GM18861 (cell line): Measurements from ENCODE around the gene DOK6.
"Not testable (repeated sequence)": the region's sequence is repeated elsewhere in the genome, so short reads cannot be mapped to it uniquely, and the experiment has no call there.

Experiments
- ATAC-seq: cut with Tn5 transposase; IDR thresholded peaks from one replicate; pipeline ENCODE4 v1.9.1; 2021; ENCODE audit not compliant: unreplicated experiment

DOK6 gene

DNA sequence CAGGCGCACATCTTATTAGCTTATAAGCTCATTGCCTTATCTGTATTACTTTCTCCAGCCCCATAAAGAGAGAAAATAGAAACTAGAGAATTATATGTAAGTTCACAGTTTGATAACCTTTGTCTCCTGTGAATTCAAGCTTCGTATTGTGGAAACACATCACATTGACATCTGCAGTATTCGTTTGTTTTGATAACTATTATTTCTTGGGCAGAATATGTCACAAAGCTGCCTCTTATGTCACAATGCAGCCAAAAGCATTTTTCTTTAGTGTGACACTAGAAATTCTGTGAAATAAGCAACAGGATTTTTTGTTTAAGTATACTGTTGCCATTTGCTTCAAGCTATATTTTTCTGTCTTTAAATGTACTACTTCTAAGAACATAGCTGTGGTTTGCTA, 221.5 kb downstream of the DOK6 start:
- ATAC-seq = no peak

DNA sequence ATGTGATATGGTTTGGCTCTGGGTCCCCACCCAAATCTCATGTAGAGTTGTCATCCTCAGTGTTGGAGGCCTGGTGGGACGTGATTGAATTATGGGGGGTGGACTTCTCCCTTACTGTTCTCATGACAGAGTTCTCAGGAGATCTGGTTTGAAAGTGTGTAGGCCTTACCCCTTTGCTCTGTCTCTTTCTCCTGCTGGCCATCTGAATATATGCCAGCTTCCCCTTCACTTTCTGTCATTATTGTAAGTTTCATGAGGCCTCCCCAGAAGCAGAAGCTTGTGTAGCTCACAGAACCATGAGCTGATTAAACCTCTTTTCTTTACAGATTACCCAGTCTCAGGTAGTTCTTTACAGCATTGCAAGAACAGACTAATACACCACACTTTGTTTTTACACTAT, 222.3 kb downstream of the DOK6 start:
- no peak for ATAC-seq

DNA sequence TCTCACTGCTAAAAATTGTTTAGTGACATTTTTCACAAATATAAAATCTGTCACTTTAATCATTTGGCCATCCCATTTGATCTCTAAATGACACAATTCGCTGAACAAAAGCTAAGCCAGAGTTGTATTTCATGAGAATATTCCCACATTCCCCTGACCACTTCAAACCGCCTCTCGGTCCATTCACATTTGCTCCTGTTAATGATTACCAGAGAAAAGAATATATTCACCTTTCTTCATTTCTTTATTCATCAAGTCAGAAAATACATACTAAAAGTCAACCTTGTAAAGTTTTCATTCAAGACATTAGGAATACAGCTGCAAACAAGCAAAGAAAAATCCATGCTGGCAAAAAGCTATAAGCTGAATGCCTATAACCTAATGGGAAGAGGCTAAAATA, 225.5 kb downstream of the DOK6 start:
- no peak for ATAC-seq

DNA sequence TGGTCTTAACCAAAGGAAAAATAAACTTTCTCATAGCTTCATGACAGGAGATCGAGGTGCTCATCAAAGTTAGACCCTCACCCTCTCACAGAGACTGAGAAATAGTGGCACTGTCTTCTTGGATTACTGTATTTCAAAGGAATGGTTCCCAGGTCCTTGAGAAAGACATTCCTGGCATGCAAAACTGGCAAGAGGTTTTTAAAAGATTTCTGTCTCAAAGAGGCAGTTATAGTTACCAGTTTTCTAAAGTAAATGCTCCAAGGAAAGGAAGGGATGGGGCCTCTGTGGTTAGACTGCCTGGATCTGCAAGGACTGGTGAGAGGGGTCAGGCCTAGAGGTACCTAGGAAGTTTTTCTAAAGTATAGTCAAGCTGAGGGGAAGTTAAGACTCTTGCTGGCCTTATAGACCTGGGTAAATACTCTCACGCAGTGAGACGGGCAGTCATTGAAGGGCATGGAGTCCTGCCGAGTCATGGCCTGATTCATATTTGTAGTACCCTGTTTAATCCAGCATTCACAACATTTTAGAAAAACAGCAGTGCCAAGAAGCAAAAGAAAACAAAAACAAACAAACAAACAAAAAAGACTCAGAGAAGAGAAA, 226.1 kb downstream of the DOK6 start:
- no peak for ATAC-seq

DNA sequence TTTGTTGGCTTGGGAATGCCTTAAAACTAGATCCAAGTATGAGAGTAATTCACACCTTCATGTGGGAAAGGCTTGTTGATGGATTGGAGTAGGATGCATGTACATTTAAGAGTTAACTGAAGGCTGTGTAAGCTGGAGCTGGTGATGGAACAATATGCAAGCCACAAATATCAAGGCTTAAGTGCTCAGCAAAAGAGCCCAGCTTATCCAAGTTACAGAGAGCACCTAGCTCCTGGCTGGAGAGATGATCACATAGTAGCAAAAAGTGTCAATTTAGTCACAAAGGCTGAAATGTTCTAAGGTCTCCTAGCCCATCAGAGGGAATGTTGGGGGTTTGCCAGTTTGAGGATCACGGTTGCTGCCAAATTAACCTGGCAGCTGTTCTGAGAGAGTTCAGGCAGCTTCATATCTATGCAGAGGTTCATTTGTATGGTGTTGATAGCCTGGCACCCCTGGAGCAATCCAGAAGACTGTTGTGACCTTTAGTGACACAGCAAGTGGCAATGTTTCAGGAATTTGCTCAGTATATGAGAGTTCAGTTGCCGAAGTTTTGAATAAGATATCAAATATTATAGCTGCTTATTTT, 228.2 kb downstream of the DOK6 start:
- ATAC-seq = no peak

DNA sequence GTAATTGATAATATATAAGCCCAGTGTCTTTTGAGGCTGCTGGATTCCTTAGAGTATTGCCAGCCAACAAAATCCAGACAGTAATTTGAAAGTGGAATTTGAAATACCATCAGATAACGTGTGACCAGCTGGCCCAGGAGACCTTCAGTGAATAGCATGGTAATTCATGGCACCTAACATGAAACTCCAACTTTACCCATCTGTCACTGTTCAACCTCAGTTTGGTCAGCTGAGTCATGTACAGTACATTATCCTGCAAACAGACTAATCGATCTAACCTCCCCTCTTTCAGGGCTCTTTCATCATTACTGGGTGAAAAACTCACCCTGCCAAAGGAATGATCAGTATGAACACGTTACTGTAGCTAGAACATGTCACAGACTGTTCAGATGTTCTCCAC, 230.6 kb downstream of the DOK6 start:
- no peak for ATAC-seq

DNA sequence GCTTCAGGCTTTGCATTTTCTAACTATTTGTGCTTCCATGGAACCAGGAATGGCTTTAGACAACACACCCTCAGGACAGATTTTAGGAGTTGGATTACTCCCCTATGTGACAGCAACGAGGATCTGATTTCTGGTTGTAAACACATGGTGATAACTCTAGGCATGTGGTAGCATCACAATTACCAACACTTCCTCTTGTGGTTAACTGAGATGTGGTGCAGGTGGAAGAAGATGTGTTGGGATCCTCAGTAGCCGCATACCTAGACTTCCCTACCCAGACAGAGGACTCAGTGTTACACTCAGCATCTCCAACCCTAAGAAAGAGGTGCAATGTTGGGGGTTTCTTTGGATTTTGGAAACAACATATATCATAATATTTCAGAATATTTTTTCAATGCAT, 234.8 kb downstream of the DOK6 start:
- ATAC-seq = no peak

DNA sequence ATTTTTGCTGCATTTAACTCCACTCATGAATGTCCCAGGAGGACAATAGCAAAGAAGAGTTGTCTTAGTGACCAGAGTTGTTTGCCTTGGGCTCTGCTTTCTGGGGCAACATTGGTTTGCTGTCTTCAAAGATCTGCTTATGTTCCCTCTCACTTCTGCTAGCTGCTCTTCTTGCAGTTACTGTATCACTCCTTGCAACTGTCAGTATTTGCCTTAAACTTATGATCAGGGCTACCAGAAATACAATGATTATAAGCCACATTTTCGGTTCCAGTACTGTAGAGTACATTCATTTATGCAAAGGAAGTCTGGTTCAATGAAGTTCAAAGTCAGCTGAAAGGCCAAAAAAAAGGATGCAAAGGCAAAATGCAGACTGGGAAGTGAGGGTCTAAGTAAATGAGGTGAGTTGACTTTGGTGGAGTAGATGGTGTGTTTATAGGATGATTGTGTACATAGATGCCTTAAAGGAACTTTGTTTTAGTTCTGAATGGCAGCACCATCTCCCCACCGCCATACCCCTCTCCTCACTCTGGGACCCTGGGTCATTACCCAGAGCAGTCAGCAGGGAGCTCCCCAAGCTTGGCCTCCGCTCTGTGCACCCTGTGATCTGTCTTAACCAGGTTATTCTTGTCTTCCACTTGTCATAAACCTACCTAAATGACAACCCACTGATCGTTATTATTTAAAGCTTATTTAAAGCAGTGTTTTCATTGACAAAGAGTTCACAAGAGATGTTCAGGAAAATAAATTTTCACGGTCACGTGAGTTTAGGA, 236.0 kb downstream of the DOK6 start:
- peak; percentile 77 for ATAC-seq

DNA sequence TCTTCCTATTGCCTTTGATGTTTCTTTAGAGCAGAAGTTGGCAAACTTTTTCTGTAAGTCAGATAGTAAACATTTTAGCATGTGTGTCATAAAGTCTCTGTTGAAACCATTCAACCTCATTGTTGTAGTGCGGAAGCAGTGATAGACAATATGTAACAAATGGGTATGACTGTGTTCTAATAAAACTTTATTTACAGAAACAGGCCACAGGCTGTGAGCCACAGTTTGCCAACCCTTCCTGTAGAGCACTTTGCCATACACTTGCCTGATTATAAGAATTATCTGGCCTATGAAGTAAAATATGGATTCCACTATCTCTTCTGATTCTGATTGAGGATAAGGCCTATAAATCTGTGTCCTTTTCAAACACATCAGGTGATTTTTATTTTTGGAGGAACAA, 237.4 kb downstream of the DOK6 start:
- ATAC-seq = no peak

DNA sequence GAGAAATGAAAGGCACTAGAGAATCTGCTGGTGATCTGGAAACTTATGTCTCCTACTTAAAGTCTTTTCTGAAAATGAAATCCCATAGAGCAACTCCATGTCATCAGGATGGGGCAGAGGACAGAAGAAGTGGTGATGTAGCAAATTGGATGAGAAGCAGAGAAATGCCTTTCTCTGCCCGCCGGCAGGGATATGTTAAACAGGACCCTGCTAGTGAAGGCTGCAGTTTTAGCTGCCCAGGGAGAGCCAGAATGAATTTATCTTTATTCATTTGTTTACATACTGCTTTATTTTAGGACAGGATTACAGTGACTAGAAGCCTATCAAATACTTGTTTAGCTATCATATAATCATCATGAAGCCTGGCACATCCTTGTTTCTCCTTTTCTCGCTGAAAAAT, 247.0 kb downstream of the DOK6 start:
- no peak for ATAC-seq

DNA sequence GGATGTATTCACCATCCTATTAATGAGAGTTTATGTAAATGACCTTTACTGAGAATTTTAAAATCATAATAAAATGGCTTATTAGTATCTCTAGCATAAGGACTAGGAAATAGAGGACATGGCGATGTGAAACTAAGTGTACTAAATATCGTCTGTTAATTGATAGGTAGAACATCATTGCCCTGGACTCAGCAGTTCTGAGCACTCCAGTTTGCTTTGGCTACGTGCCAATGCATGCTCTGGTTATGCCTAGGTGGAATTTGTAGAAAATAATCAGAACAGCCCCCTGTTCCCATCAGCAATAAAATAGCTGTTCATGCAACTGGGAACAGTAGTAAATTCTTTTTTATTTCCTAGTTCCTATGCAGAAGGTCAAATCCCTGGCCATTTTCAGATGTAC, 247.8 kb downstream of the DOK6 start:
- ATAC-seq = no peak

DNA sequence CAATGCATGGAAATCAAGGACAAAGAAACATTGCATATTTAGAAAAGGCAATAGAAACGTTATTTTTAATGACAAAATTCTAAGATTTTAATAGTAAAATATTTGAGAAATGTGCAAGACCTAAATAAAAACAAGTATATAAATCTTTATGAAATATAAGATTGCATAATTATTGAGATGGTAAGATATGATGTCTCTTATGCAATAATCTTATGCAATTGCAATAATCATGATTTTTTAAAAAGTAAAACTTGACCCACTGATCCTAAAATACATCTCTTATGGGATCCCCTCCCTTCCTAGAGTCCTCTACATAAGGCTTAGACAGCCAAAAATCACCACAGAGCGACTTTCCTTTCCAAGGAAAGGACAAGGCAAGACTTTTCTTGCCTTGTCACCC, 249.0 kb downstream of the DOK6 start:
- no peak for ATAC-seq

DNA sequence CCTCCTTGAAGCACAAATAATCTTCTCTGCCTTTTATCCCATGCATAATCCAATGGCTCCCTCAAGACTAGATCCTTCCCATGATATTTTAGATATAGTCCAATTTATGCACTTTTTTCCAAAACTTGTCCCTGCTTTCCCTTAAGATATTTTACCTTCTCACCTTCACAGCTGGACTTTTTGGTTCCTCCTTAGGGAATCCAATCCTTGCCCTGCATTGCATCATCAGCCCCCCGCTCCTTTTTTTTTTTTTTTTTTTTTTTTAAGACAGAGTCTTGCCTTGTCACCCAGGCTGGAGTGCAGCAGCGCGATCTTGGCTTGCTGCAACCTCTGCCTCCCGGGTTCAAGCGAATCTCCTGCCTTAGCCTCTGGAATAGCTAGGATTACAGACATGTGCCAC, 250.6 kb downstream of the DOK6 start:
- no peak for ATAC-seq

DNA sequence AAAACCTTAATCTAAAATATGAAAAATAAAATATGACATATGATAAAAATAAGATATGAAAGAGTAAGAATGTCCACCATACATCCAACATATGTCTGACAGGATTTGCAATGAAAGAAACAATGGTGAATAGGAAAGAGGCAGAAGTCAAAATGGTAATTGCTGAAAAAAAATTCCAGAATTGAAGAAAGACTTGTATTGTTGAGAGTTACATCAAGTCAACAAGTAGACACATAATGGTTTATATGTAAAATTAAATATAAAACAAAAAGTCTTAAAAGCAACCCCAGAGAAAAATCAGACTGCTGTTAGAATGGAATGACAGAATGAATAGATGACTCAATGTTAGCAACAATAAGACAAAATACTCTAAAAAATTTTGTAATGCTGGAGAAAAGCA, 255.1 kb downstream of the DOK6 start:
- no peak for ATAC-seq

DNA sequence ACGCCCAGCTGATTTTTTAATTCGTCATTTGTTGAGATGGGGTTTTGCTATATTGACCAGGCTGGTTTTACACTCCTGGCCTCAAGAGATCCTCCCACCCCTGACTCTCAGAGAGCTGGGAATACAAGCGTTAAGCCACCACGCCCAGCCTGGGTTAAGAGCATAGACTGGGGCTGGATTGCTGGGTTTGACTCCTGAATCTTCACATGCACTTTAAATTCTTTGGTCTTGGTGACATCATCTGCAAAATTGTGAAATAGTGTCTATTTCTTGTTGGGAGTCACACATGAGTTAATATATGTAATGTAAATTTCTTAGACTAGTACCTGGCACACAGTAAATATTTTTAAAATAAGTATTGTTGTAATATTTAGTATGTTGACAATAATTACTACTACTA, 257.4 kb downstream of the DOK6 start:
- ATAC-seq = no peak

DNA sequence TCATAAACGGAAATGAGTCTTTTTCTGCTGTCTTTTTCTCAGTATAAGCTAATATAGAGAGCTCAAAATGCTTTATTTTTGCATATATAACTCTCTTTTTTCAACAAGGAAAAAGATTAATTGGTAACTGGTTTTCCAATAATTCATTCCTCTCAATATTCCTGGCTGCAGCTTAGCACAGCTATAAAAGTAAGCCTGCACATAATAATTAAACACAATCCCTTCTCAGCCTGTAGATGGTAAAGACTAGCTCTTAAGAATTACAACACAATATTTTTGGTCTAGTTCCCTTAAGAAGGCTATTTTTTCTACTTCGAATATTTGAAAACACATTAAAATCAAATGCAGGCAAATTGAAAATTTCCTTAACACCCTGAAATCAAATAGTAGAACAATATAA, 258.0 kb downstream of the DOK6 start:
- ATAC-seq = no peak

DNA sequence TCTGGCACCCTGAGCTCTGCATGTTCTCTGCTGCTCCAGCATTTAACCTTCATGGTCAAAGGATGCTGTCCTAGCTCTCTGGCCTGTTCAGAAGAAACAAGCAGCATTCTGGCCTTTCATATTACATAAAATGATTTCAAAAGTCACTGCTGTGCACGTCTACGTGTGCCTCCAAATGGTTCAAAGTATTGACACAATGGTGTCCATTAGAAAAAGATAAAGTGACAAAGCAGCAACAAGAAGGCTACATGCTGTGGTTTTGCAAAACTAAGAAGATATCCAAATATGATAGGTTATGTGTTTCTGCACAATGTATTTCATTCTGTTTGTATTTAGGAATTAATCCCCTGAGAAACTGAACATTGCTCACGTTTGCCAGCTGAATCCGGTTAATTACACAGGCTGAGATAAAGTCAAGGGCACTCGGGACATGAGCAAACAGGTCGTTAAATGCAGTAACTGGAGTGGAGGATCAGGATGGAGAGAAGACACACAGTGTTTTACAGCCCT, 258.5 kb downstream of the DOK6 start:
- no peak for ATAC-seq

DNA sequence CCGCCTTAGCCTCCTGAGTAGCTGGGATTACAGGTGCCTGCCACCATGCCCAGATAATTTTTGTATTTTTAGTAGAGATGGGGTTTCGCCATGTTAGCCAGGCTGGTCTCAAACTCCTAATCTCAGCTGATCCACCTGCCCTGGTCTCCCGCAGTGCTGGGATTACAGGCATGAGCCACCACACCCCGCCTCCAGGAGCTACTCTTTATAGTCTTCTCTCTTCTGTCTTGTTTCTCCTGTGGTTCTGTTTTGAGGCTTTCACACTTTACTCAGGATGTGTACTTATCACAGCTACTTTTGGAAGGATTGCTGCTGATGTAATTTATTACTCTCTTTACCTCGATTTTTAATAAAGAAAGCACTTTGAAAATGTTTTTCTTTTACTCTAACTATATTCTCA, 261.4 kb downstream of the DOK6 start:
- not testable (repeated sequence) for ATAC-seq

DNA sequence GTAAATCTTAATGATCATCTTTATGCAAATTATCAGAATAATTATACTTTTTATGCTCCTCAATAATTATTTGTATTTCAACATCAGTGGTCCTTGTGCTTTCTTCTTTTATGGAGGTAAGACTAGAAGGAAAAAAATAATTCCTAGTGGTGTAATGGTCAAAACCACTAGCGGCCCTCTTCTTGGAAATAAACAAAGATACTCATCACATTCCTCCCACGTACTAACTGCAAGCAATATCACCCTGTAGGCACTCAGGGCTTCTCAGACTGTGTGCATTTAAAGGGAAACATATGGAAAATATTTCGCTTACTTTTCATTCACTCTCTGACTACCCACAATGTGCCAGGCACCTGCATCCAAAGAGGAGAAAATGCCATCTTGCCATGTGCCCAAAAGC, 263.7 kb downstream of the DOK6 start:
- ATAC-seq = no peak

DNA sequence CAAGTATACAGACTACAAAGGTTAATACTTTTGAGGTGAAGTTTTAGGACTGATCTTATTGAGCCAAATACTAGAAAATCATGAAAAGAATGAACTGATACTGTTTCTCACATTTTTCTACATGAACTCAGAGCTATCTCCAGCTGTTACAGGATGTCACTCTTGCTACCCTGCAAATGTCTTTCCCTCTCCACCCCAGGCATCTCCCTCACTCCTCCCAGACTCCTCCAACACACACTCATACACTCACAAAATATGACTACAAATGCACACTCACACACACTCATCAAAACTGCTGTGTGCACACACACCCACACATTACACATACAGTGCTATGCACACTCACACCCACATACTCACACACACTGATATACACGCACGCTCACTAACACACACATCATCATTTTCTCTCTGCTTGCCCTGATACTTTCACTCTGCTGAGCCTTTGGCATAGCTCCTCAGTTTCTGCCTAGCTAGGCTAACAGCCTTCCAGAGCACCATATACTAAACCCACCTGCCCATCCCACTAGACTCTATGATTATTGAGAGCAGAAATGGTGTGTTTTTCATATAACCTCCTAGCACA, 273.7 kb downstream of the DOK6 start:
- ATAC-seq = no peak

DNA sequence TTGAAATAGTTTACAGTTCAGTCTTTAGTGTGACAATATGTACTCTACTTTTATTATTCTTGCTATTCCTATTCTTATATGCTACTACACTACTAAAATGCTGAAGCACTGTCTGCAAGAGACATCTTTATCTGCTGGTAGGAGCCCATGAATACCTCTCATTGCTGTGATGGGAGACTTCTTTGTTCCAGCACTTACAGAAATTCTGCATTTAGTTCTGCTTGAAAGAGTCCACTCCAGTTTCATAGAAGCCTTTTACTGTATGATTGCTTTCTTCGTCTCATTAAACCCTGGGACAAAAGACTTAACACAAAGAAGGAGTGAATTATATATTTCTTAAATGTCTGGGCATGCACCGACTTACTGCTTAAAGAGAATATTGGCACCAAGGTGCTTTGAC, 274.3 kb downstream of the DOK6 start:
- ATAC-seq = no peak

DNA sequence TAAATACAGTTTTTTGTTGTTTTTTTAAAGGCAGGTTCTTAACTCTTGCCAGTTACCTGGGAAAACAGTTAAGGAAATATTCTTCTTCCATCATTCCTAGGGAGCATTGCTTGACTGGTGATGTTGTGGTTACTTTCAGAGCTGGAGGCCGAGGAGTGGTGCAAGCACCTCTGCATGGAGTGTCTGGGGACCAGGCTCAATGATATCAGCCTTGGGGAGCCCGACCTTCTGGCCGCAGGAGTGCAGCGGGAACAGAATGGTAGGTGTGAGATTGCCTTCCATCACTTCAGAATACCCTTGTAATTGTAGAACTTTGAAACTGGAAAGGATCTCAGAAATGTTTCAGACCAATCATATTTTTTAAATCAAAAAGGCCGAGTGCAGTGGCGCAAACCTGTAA, 276.9 kb downstream of the DOK6 start:
- ATAC-seq = no peak
